Measurements from ENCODE around the gene ABHD5. TPM values are rescaled to one million over a fixed set of nuclear protein-coding genes. Genes with fewer than 3 reads are reported as not detected.

ABHD5 gene
- total RNA-seq, 1 donor from 2014 or later = 20.2 TPM

DNA sequence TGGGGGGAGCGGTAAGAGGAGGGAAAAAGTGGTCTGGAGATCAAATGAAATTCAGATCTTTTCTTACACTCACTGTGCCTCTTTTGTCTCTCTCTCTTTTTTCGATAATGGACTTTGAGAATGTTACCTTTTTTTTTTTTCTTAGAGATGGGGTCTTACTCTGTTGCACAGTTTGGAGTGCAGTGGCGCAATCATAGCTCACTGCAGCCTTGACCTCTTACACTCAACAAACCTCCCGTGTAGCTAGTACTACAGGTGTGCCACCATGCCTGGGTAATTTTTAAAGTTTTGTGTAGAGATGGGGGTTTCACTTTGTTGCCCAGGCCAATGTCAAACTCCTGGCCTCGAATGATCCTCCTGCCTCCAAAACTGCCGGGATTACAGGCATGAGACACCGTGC, 15.6 kb downstream of the ABHD5 start:
- H3K27ac Mint-ChIP-seq = no peak overlapping the region
- H3K27me3 Mint-ChIP-seq (ENCODE audit: insufficient read depth) = no peaks in the 10 kb centered on the region
- H3K9me3 Mint-ChIP-seq = no peaks in the 10 kb centered on the region
- intact Hi-C loops (cut with micrococcal nuclease) = no loop called here
- H3K4me3 Mint-ChIP-seq = no peak overlapping the region
- DNase-seq (ENCODE audit: low spot score) = no peak
- peaks cover 11% of the 10 kb centered on the region for H3K4me1 Mint-ChIP-seq (ENCODE audit: low read depth)
- H3K36me3 Mint-ChIP-seq (ENCODE audit: low read depth) = peaks cover 19% of the 10 kb centered on the region

DNA sequence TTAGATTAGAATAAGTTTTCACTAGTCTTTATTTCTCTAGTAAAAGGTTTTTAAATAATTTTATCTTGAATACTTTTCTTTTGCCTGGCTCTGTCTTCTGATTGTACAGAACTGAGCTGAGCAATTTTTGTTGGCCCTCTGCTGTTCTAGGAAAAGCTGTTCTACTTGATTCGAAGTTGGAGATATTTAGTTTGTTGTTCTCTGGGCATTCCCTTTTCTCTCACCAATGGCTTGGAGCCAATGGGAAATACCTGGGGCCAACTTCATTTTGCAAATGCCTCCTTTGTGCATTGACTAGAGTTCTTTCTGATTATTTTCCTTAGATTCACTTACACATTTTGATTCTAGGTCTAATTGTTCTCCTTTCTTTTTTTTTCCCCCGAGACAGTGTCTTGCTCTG, 16.5 kb downstream of the ABHD5 start:
- intact Hi-C loops (cut with micrococcal nuclease) = no loop called here
- peaks cover 11% of the 10 kb centered on the region for H3K4me1 Mint-ChIP-seq (ENCODE audit: low read depth)
- DNase-seq (ENCODE audit: low spot score) = no peak
- peaks cover 23% of the 10 kb centered on the region for H3K36me3 Mint-ChIP-seq (ENCODE audit: low read depth)
- no peaks in the 10 kb centered on the region for H3K9me3 Mint-ChIP-seq
- H3K27ac Mint-ChIP-seq = no peak overlapping the region
- no peaks in the 10 kb centered on the region for H3K27me3 Mint-ChIP-seq (ENCODE audit: insufficient read depth)
- H3K4me3 Mint-ChIP-seq = no peak overlapping the region

DNA sequence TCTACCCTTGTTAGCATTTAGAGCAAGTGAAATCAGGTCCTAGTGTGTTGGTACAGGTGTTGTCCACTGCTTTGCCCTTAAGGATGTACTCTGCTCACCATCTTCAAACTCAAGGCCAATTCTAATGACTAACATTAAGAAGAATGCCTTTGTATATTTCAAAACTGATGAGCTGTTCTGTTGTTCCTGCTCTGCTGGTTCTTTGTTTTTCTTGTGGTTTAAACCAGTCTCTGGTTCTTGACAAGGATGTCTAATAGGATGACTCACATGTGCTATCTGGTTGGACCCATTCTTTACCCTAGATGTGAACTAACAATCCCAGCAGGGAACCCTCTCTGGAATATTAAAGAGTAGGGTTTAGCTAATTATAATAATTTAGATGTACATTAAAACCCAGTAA, 17.3 kb downstream of the ABHD5 start:
- Mint-ChIP-seq H3K27me3 (ENCODE audit: insufficient read depth) (no peaks in the 10 kb centered on the region), H3K36me3 (ENCODE audit: low read depth) (peaks cover 24% of the 10 kb centered on the region), H3K4me1 (ENCODE audit: low read depth) (peaks cover 11% of the 10 kb centered on the region), H3K9me3 (no peaks in the 10 kb centered on the region), H3K4me3 (no peak overlapping the region), H3K27ac (no peak overlapping the region)
- no peak for DNase-seq (ENCODE audit: low spot score)
- intact Hi-C loops (cut with micrococcal nuclease) = no loop called here

DNA sequence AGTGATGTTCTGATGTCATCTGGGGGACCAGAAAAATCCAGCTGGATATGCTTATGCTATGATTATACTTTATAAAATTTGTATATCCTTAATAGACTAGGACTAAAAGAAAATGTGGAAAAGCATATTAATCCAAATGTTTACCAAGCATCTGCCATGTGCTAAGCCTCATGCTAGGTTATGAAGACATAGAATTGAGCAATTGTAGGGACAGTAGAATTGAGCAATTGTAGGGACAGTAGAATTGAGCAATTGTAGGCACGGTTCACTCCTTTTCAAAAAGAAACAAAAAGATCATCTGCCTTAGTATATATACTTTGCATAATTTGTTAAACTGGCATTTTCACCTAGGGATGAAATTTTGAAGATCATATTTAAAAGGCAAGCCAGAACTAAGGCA, 18.3 kb downstream of the ABHD5 start:
- DNase-seq (ENCODE audit: low spot score) = no peak
- intact Hi-C loops (cut with micrococcal nuclease) = no loop called here
- Mint-ChIP-seq H3K9me3 (no peaks in the 10 kb centered on the region), H3K4me3 (no peak overlapping the region), H3K4me1 (ENCODE audit: low read depth) (peaks cover 11% of the 10 kb centered on the region), H3K27me3 (ENCODE audit: insufficient read depth) (no peaks in the 10 kb centered on the region), H3K27ac (no peak overlapping the region), H3K36me3 (ENCODE audit: low read depth) (peaks cover 24% of the 10 kb centered on the region)

DNA sequence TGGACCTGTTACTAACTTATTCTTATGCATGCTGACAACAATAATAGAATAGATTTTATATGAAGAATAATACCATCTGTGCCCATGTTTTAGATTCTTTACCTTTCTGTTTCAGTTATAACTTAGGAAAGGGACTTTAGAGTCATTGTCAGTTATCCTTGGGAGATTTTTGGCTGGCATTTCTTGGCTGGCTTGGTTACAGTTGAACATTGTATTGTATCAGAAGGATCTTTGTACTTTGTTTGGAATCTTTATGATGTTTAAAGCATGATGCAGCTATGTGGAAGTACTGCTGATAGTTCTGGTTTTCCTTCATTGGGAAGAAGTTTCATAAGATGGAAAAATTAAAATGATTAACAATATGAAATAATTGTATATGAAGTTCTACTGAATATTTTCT, 19.9 kb downstream of the ABHD5 start:
- intact Hi-C loops (cut with micrococcal nuclease) = no loop called here
- no peaks in the 10 kb centered on the region for H3K27me3 Mint-ChIP-seq (ENCODE audit: insufficient read depth)
- H3K9me3 Mint-ChIP-seq = no peaks in the 10 kb centered on the region
- H3K27ac Mint-ChIP-seq = no peak overlapping the region
- no peak for DNase-seq (ENCODE audit: low spot score)
- peaks cover 11% of the 10 kb centered on the region for H3K4me1 Mint-ChIP-seq (ENCODE audit: low read depth)
- H3K36me3 Mint-ChIP-seq (ENCODE audit: low read depth) = peaks cover 21% of the 10 kb centered on the region
- no peak overlapping the region for H3K4me3 Mint-ChIP-seq

DNA sequence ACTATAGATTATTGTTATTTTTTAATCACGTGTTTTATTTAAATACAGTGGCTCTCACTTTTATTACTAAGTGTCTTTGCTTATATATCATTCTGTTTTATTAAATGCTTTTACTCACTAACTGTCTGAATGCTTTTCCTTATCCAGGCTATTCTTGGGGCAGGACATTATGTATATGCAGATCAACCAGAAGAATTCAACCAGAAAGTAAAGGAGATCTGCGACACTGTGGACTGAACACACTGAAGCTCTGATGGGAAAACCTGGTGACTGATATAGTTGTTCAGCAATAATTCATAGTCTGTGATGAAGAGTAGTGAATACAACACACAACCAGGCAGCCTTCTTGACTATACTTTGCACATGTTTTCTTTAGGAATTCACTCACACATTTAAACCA, 27.6 kb downstream of the ABHD5 start:
- Mint-ChIP-seq H3K36me3 (ENCODE audit: low read depth) (peaks cover 15% of the 10 kb centered on the region), H3K4me3 (no peak overlapping the region), H3K27me3 (ENCODE audit: insufficient read depth) (no peaks in the 10 kb centered on the region), H3K9me3 (no peaks in the 10 kb centered on the region), H3K4me1 (ENCODE audit: low read depth) (no peaks in the 10 kb centered on the region), H3K27ac (no peak overlapping the region)
- DNase-seq (ENCODE audit: low spot score) = no peak
- intact Hi-C loops (cut with micrococcal nuclease) = no loop called here

DNA sequence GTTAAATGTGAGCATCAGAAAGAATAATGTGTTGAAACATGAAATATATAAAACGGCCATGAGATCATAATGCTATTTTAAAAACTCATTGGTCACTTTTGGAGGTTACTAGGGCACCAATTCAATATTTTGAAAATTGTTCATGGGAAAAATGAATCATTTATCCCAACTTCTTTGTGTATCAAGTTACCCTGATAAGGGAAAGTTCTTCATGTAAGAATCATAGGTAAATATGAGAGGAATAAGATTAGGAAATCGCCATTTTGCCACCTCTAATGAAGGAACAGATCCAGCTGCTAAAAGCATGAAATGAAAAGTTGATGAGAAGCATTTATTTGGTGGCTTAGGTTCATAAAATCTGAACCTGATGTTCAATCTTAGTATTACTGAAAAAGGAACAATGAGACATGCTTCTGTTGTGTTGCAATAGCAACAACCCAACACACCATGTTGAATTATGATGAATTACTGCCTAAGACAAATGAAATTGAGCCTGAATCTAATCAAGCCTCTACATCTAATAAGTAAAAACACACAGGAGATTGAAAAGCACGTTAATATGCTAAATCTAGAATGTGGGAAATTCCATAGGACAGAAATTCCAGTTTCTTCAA, 32.5 kb downstream of the ABHD5 start:
- Mint-ChIP-seq H3K27me3 (ENCODE audit: insufficient read depth) (no peaks in the 10 kb centered on the region), H3K36me3 (ENCODE audit: low read depth) (peaks cover 14% of the 10 kb centered on the region), H3K4me3 (no peak overlapping the region), H3K27ac (no peak overlapping the region), H3K4me1 (ENCODE audit: low read depth) (no peaks in the 10 kb centered on the region), H3K9me3 (no peaks in the 10 kb centered on the region)
- DNase-seq (ENCODE audit: low spot score) = no peak
- intact Hi-C loops (cut with micrococcal nuclease) = no loop called here

DNA sequence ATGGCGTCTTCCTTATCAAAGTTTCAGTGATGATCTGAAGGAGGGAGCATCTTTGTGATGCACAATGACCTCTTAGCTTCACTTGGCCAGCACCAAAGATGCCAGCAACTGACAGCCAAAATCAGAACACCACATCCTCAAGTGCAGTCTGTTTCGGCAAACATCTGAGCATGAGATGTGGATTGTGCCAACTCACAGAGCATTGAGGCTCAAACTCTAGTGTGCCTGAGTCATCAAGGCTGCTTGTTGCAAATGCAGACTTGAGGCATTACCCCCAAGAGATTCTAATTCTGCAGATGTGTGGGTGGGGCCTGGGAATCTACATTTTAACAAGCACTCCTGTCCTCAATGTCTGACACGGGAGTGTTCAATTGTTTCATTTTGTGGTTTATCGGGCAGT, 35.8 kb downstream of the ABHD5 start:
- Mint-ChIP-seq H3K27me3 (ENCODE audit: insufficient read depth) (no peaks in the 10 kb centered on the region), H3K4me3 (no peak overlapping the region), H3K36me3 (ENCODE audit: low read depth) (peaks cover 11% of the 10 kb centered on the region), H3K4me1 (ENCODE audit: low read depth) (no peaks in the 10 kb centered on the region), H3K27ac (no peak overlapping the region), H3K9me3 (no peaks in the 10 kb centered on the region)
- no peak for DNase-seq (ENCODE audit: low spot score)
- intact Hi-C loops (cut with micrococcal nuclease) = no loop called here

DNA sequence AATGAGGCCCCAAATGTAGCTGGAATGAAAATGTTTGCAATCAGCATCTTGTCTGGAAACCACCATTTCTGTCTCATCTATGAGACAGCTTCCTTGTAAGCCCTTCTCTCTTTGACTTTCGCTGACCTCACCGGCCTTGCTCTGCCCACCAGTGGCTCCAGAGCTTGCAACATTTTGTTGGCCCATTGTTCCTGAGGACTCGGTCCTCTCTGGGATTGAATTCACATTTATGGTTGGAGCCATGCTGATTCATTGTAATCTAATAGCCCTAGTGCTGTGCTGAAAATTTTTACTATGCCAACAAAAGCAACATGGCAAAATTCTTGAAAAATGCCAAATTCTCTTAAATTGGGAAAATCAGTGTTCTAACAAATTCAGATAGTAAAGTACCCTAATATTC, 37.2 kb downstream of the ABHD5 start:
- Mint-ChIP-seq H3K4me1 (ENCODE audit: low read depth) (no peaks in the 10 kb centered on the region), H3K36me3 (ENCODE audit: low read depth) (peaks cover 8% of the 10 kb centered on the region), H3K27me3 (ENCODE audit: insufficient read depth) (no peaks in the 10 kb centered on the region), H3K9me3 (no peaks in the 10 kb centered on the region), H3K4me3 (no peak overlapping the region), H3K27ac (no peak overlapping the region)
- intact Hi-C loops (cut with micrococcal nuclease) = no loop called here
- no peak for DNase-seq (ENCODE audit: low spot score)

DNA sequence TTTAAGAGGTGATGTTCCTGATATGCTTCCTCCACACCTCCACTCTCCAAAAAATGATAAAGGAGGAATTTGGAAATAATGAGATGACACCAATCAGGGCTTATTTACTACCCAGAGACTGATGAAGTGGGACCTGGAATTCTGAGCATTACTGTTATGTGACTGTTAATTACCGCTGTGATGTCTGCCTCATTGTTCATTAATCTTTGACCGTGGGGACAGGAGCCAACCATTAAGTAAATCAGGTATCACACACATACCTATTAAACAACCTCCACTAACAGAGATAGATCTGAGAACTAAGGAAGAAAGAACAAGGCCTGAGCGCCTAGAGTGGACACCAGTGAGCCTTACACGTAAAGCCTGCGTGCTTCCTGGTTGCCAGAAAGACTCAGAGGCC, 37.7 kb downstream of the ABHD5 start:
- Mint-ChIP-seq H3K27me3 (ENCODE audit: insufficient read depth) (no peaks in the 10 kb centered on the region), H3K36me3 (ENCODE audit: low read depth) (peaks cover 6% of the 10 kb centered on the region), H3K27ac (no peak overlapping the region), H3K9me3 (no peaks in the 10 kb centered on the region), H3K4me1 (ENCODE audit: low read depth) (no peaks in the 10 kb centered on the region), H3K4me3 (no peak overlapping the region)
- intact Hi-C loops (cut with micrococcal nuclease) = no loop called here
- DNase-seq (ENCODE audit: low spot score) = no peak

DNA sequence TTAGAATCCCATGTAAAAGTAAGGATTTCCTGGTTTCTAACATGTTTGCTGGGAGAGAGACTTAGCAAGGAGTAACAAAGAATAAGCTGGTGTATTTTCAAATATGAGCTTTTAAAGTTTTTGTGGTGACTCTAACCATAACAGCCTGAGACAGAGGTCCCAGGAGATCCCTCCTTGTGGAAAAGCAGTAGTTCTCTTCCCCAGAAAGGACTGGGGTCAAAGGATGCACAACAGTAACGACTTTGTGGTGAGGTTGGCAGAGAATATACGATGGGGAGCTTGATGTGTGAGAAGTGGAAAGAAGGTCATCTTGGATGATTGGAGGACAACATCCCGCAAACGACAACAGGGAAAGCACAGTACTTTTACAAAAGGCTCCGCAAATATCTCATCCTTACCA, 38.2 kb downstream of the ABHD5 start:
- H3K4me1 Mint-ChIP-seq (ENCODE audit: low read depth) = no peaks in the 10 kb centered on the region
- intact Hi-C loops (cut with micrococcal nuclease) = no loop called here
- no peak overlapping the region for H3K27ac Mint-ChIP-seq
- no peak overlapping the region for H3K4me3 Mint-ChIP-seq
- peaks cover 6% of the 10 kb centered on the region for H3K36me3 Mint-ChIP-seq (ENCODE audit: low read depth)
- no peaks in the 10 kb centered on the region for H3K27me3 Mint-ChIP-seq (ENCODE audit: insufficient read depth)
- DNase-seq (ENCODE audit: low spot score) = no peak
- H3K9me3 Mint-ChIP-seq = no peaks in the 10 kb centered on the region

DNA sequence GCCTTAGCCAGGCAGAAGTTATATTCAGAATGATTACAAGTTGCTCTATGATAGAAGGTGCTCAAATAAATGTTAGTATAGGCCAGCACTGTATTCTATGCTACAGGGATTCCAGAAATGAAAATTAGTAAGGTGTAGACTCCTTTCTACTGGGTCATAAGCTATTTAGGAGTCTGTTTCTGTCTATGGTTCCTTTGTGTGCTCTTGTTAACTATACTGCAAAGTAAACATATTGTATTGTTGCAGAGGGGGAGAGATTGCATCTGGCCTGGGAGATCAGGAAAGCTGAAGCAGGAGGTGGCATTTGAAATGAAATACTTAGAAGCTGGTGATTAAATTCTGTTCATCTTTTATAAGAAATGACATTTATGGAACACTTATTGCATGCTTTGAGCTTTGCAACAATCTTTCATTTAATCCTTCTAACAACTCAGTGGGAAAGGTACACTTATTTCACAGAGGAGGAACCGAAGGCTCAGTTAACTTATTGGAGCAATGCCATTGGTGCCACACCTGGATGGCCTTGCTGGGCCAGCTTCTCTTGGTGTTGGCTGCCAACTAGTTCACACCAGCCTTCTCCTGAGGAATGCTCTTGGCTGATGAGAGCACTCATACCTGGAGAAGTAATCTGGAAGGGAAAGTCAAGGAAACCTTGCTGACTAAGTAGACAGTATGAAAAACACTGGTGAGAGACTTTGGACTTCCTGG, 39.1 kb downstream of the ABHD5 start:
- intact Hi-C loops (cut with micrococcal nuclease) = no loop called here
- Mint-ChIP-seq H3K9me3 (no peaks in the 10 kb centered on the region), H3K27me3 (ENCODE audit: insufficient read depth) (no peaks in the 10 kb centered on the region), H3K36me3 (ENCODE audit: low read depth) (peaks cover 6% of the 10 kb centered on the region), H3K4me3 (no peak overlapping the region), H3K27ac (no peak overlapping the region), H3K4me1 (ENCODE audit: low read depth) (no peaks in the 10 kb centered on the region)
- DNase-seq (ENCODE audit: low spot score) = no peak

DNA sequence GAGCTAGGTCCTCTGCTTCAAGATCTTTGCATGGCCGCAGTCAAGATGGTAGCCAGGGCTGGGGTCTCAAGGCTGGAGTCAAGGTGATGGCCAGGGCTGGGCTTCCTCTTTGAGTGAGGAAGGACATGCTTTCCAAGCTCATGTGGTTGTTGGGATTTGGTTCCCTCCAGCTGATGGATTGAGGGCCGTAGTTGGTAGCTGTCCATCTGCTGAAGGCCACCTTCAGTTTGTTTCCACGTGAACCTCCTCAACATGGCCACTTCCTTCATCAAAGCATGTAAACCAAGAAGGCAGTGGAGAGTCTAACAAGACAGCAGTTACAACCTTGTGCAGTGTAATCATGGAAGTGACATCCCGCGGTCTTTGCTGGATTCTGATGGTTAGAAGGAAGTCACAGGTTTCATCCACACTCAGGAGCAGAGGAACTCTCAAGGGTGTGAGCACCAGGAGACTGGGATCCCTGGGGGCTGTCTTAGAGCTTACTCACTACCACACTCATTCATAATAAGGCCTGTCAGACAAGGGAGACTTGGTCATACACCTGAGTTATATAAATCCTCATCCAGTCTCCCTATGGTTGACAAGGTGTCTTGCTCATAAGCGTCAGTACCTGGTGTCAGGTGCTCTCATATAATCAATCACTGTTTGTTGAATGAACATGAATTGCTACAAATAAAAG, 42.1 kb downstream of the ABHD5 start:
- Mint-ChIP-seq H3K27me3 (ENCODE audit: insufficient read depth) (no peaks in the 10 kb centered on the region), H3K36me3 (ENCODE audit: low read depth) (peaks cover 6% of the 10 kb centered on the region), H3K4me1 (ENCODE audit: low read depth) (no peaks in the 10 kb centered on the region), H3K27ac (no peak overlapping the region), H3K9me3 (no peaks in the 10 kb centered on the region), H3K4me3 (no peak overlapping the region)
- intact Hi-C loops (cut with micrococcal nuclease) = no loop called here
- no peak for DNase-seq (ENCODE audit: low spot score)

All from activated T-helper 1 cell treated with anti-CD3 and anti-CD28 coated beads, Interleukin-12 subunit alpha, Interleukin-12 subunit beta, Interleukin-2, Interleukin-4 antibody, amounts not matched to agents 30 ng/mL and 10 ng/mL and 1 ng/mL, durations not matched to agents 14 hours and 24 hours and 36 hours (primary cell).